ENCODE results near the gene FOXO3B.
"Not testable (repeated sequence)": the region's sequence is repeated elsewhere in the genome, so short reads cannot be mapped to it uniquely, and the experiment has no call there.

Gene FOXO3B

GRCh38 chr17:18650094-18650493 is 32.0 kb downstream of the FOXO3B start:
- DNase-seq: not testable (repeated sequence)

GRCh38 chr17:18644291-18644690 is 37.8 kb downstream of the FOXO3B start, which contains the start of gene TBC1D28:
Gene TBC1D28, minus strand, starts transcription at chr17:18644391. Its CDS starts 3,039 bp downstream, at chr17:18641352.
- DNase-seq: not testable (repeated sequence)

- DNase-seq: not testable (repeated sequence)
Measured at GRCh38 chr17:18643124-18643523, 39.0 kb downstream of the FOXO3B start.

GRCh38 chr17:18638357-18638756 is 43.8 kb downstream of the FOXO3B start:
- not testable (repeated sequence) for DNase-seq

GRCh38 chr17:18636237-18636636 is 45.9 kb downstream of the FOXO3B start:
- DNase-seq: not testable (repeated sequence)

GRCh38 chr17:18635773-18636172 is 46.3 kb downstream of the FOXO3B start:
- DNase-seq: not testable (repeated sequence)

GRCh38 chr17:18634550-18635263 is 47.4 kb downstream of the FOXO3B start:
- not testable (repeated sequence) for DNase-seq

All from hippocampal formation (tissue), 2 donors.